Adipocyte (in vitro differentiated cells): ENCODE results near the gene ATP9A.

ENCODE experiments used
- DNase-seq: peaks from one replicate; pipeline ENCODE4 v3.0.0-alpha.2; 2015; ENCODE audit warnings: low read depth
- H3K27me3 ChIP-seq: replicated peaks from 2 replicates; pipeline ENCODE4 v1.7.0; 2013; ENCODE audit warnings: mild to moderate bottlenecking, low read length, moderate library complexity; ENCODE audit not compliant: control insufficient read depth, insufficient read depth
- H3K36me3 ChIP-seq: 2 replicates; pipeline ENCODE4 v1.7.0; 2013; ENCODE audit warnings: low read length, mild to moderate bottlenecking, moderate library complexity; ENCODE audit not compliant: control insufficient read depth, insufficient read depth, severe bottlenecking
- H3K4me1 ChIP-seq: 2 replicates; pipeline ENCODE4 v1.7.0; 2013; ENCODE audit warnings: mild to moderate bottlenecking, low read length, moderate library complexity; ENCODE audit not compliant: control insufficient read depth, insufficient read depth
- H3K4me3 ChIP-seq: 2 replicates; pipeline ENCODE4 v1.7.0; 2013; ENCODE audit warnings: mild to moderate bottlenecking, low read length, moderate library complexity
- H3K9ac ChIP-seq: 2 replicates; pipeline ENCODE4 v1.7.0; 2013; ENCODE audit warnings: mild to moderate bottlenecking, low read length, moderate library complexity
- H3K9me3 ChIP-seq: 2 replicates; pipeline ENCODE4 v1.7.0; 2013; ENCODE audit warnings: mild to moderate bottlenecking, low read length, moderate library complexity; ENCODE audit not compliant: control insufficient read depth

The ATP9A gene

DNA sequence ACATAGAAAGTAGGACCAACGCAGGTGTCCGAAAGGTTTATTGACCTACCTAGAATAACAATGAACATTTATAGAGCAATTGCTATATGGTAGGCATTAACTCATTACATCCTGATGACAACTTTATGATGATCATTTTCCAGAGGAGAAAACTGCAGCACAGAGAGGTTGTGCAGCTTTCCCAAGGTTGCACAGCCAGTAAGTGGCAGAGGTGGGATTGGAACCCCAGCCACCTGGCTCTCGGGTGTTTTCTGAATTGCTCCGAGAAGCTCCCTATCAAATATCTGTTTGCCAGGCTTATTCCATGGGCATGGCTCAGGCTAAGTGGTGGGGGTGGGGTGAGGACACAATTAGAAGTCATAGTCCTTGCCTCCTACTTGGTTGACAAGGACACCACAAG is 201.6 kb downstream of the ATP9A start:
- no peak overlapping the region for H3K9ac ChIP-seq
- H3K4me3 ChIP-seq = no peak overlapping the region
- peaks cover 41% of the 10 kb centered on the region for H3K4me1 ChIP-seq
- no peaks in the 10 kb centered on the region for H3K36me3 ChIP-seq
- peaks cover 6% of the 10 kb centered on the region for H3K27me3 ChIP-seq
- H3K9me3 ChIP-seq = no peaks in the 10 kb centered on the region
- no peak for DNase-seq

- H3K4me3 ChIP-seq = no peak overlapping the region
- no peaks in the 10 kb centered on the region for H3K36me3 ChIP-seq
- DNase-seq = peak; percentile 61
- peaks cover 45% of the 10 kb centered on the region for H3K4me1 ChIP-seq
- peak overlapping the region; percentile 13 for H3K9ac ChIP-seq
- no peaks in the 10 kb centered on the region for H3K9me3 ChIP-seq
- H3K27me3 ChIP-seq = peaks cover 6% of the 10 kb centered on the region
These were observed 202.7 kb downstream of the ATP9A start for GRCh38 chr20:51565298-51566144.

- peaks cover 44% of the 10 kb centered on the region for H3K4me1 ChIP-seq
- H3K9me3 ChIP-seq = no peaks in the 10 kb centered on the region
- H3K9ac ChIP-seq = no peak overlapping the region
- H3K4me3 ChIP-seq = peak overlapping the region; percentile 80
- H3K36me3 ChIP-seq = no peaks in the 10 kb centered on the region
- peak; percentile 84 for DNase-seq
- peaks cover 9% of the 10 kb centered on the region for H3K27me3 ChIP-seq
These were observed 204.5 kb downstream of the ATP9A start for GRCh38 chr20:51563486-51564332.

DNA sequence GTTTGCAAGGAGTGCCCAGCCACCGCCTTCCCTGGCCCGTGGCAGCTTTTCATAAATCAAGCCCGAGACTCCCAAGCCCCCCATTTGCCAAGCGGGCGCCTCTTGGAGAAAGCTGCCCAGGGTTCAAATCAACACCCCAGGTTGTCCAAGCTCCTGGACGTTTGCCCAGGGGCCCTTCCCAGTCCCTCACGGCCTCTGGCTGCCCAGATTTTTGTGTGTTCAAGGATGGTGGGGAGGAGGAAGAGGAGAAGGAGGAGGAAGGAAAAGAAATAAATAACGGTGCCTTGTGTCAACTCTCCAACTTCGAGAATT is 205.1 kb downstream of the ATP9A start:
- H3K36me3 ChIP-seq = no peaks in the 10 kb centered on the region
- no peak overlapping the region for H3K9ac ChIP-seq
- H3K4me1 ChIP-seq = peaks cover 44% of the 10 kb centered on the region
- H3K4me3 ChIP-seq = peak overlapping the region; percentile 80
- H3K9me3 ChIP-seq = no peaks in the 10 kb centered on the region
- H3K27me3 ChIP-seq = peaks cover 7% of the 10 kb centered on the region
- no peak for DNase-seq

GRCh38 chr20:51562332-51563173 is 205.6 kb downstream of the ATP9A start:
- Histone ChIP-seq H3K27me3 (peaks cover 3% of the 10 kb centered on the region), H3K4me1 (peaks cover 44% of the 10 kb centered on the region), H3K36me3 (no peaks in the 10 kb centered on the region), H3K4me3 (peak overlapping the region; percentile 80), H3K9ac (peak overlapping the region; percentile 28), H3K9me3 (no peaks in the 10 kb centered on the region)
- DNase-seq = peak; percentile 91

DNA sequence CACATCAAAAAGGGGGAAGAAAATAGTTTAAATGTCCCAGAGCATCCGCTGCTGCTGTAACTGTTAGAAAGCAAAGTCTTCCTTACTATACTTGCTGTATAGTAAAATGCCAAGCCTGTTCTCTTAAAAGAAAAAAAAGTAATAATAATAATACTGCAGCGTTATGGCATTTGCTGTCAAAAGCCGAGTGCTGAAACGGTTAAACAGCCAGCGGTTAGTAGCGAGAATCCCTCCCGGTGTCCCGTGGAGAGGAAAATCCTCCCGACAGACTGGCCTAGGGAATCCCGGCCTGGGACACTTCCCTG is 206.2 kb downstream of the ATP9A start:
- peak overlapping the region; percentile 28 for H3K9ac ChIP-seq
- H3K27me3 ChIP-seq = peaks cover 3% of the 10 kb centered on the region
- no peak for DNase-seq
- no peaks in the 10 kb centered on the region for H3K9me3 ChIP-seq
- H3K36me3 ChIP-seq = no peaks in the 10 kb centered on the region
- H3K4me3 ChIP-seq = peak overlapping the region; percentile 80
- peaks cover 44% of the 10 kb centered on the region for H3K4me1 ChIP-seq

DNA sequence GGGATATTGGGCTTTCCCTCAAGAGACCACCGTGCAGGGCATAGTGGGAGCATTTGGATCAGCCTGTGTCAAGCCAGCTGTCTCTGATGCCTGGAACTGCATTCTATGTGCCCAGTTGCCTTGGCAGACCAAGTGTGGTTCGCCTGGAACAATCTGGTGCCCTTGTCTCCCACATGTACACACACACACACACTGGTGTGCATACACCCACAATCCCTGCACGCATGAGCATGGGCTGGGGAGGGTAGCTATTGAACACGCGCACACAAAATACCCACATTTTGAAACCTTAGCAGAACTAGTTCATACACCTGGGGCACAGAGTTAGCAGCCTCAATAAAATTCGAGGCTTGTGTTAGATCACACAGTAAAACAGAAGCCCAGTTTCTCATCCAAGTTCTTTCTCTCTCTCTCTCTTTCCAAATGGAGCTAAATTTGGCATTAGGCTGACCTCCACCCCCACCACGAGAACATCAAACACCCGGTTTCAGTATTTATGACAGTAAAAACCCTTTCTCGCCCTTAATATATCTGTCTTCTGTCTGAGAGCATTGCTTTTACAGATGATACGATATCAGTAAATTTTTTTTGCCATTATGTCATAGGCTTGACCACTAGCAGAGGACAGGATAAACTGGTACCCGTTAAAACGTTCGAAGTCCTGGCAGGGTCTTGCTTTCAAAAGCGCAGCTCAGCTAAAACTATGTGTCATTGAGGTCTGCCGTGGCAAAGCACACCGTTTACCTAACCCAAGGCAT is 207.5 kb downstream of the ATP9A start:
- Histone ChIP-seq H3K36me3 (no peaks in the 10 kb centered on the region), H3K9me3 (no peaks in the 10 kb centered on the region), H3K4me1 (peaks cover 40% of the 10 kb centered on the region), H3K27me3 (peaks cover 3% of the 10 kb centered on the region), H3K4me3 (peak overlapping the region; percentile 35), H3K9ac (no peak overlapping the region)
- peak; percentile 27 for DNase-seq

DNA sequence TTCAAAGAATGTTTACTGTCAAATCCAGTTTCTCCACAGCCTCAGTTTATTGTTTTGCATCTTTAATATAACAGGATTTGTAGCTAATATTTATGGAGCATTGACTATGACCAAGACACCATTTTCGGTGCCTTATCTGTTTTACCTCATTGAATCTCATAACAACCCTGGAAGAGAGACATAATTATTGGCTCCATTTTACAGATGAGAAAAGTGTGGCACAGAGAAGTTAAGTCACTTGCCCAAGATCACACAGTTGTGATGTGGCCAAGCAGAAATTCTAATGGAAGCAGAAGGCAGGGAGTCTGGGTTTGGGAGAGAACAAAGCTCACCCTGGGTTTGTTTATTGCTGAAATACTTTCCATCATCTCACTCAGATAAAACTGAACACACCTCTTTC is 208.1 kb downstream of the ATP9A start:
- peaks cover 3% of the 10 kb centered on the region for H3K27me3 ChIP-seq
- DNase-seq = no peak
- no peak overlapping the region for H3K4me3 ChIP-seq
- peaks cover 34% of the 10 kb centered on the region for H3K4me1 ChIP-seq
- no peak overlapping the region for H3K9ac ChIP-seq
- no peaks in the 10 kb centered on the region for H3K9me3 ChIP-seq
- no peaks in the 10 kb centered on the region for H3K36me3 ChIP-seq

DNA sequence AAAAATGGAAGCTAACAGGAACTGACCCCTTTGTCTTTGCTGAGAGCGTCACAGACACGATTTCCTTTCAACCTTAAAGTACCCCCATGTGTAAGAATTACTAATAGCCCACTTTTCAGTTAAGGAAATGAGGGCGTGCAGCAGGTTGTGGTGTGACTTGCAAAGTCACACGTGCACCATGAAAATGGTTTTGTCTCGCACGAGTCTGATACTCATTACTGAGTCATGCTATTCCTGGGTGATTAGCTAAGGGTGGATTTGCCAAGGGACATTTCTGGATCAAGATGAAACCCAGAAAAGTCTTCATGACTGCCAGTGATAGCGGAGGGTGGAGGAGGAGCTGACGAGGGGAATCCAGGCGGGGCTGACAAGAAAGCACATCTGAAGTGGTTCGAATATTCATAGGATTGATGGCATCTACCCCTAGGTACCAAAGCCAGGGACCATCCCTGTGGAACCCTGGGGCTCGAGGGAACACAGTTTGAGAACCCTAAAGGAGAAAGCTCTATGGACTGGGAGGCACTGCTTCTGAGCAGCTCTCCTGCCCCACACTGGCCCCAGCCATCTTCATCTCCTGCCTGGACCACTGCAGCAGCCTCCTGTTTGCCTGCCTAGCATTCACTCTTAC is 213.5 kb downstream of the ATP9A start:
- Histone ChIP-seq H3K27me3 (peaks cover 3% of the 10 kb centered on the region), H3K9me3 (no peaks in the 10 kb centered on the region), H3K9ac (no peak overlapping the region), H3K36me3 (no peaks in the 10 kb centered on the region), H3K4me3 (peak overlapping the region; percentile 32), H3K4me1 (peaks cover 9% of the 10 kb centered on the region)
- DNase-seq = no peak

DNA sequence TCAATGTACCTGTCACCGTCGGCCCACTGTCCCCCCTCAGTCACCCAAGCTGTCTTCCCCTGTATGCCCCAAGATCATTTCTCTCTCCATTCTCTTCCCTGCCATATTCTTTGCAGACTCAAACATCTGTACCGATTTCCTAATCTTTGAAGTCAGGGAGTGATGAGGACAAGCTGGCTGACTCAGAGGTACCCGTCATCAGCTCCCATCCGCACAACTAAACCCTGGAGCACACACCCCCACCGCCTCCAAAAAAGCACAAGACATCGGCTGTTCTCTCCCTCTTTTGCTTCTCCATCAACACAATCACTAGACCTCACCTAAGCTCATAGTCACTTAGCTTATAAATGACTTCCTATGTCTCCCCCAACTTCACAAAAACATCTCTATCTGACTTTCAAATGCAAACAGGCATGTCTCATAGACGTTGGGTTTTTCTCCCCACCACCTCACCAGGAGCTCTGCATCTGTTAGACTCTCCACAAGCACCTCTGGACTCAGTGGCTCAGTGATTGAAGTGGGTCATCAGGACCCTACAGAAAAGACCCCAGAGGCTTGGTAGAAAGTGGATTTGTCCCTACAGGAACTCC is 214.2 kb downstream of the ATP9A start:
- Histone ChIP-seq H3K27me3 (peaks cover 3% of the 10 kb centered on the region), H3K9ac (no peak overlapping the region), H3K36me3 (no peaks in the 10 kb centered on the region), H3K4me3 (no peak overlapping the region), H3K9me3 (no peaks in the 10 kb centered on the region), H3K4me1 (peaks cover 9% of the 10 kb centered on the region)
- DNase-seq = no peak
